ENCODE data around the gene PLA2G2A.
"Not testable (repeated sequence)": the region's sequence is repeated elsewhere in the genome, so short reads cannot be mapped to it uniquely, and the experiment has no call there.

The PLA2G2A gene

GRCh38 chr1:19979494-19979977, at the start of gene PLA2G2A:
PLA2G2A (minus strand) TSS chr1:19979618; CDS start chr1:19978773, 845 bp downstream.
- H3K27me3 Mint-ChIP-seq, result peaks cover 57% of the 10 kb centered on the region
- ATAC-seq (replicated peaks; ENCODE audit: extremely low read depth, poor library complexity, severe bottlenecking) (no peak), DNase-seq (ENCODE audit: low spot score in 2 of 2) (no peak)
- no peaks in the 10 kb centered on the region for H3K4me1 Mint-ChIP-seq
- no peaks in the 10 kb centered on the region for H3K9me3 Mint-ChIP-seq
- no peak within 1 kb of the TSS for H3K27ac Mint-ChIP-seq (ENCODE audit: low read depth)
- no peak within 1 kb of the TSS for H3K4me3 Mint-ChIP-seq
- no peaks in the 10 kb centered on the region for H3K36me3 Mint-ChIP-seq (ENCODE audit: insufficient read depth)

- Mint-ChIP-seq H3K36me3 (ENCODE audit: insufficient read depth) (no peaks in the 10 kb centered on the region), H3K27ac (ENCODE audit: low read depth) (no peak overlapping the region), H3K4me3 (no peak overlapping the region), H3K4me1 (no peaks in the 10 kb centered on the region), H3K27me3 (peaks cover 14% of the 10 kb centered on the region), H3K9me3 (peaks cover 11% of the 10 kb centered on the region)
- no peak for ATAC-seq (replicated peaks; ENCODE audit: extremely low read depth, poor library complexity, severe bottlenecking)
- no peak for DNase-seq (ENCODE audit: low spot score in 2 of 2)
Measured at GRCh38 chr1:20028726-20029125, 49.3 kb upstream of the PLA2G2A start.

- peaks cover 8% of the 10 kb centered on the region for H3K9me3 Mint-ChIP-seq
- ATAC-seq (replicated peaks; ENCODE audit: extremely low read depth, poor library complexity, severe bottlenecking) (no peak), DNase-seq (ENCODE audit: low spot score in 2 of 2) (no peak)
- no peaks in the 10 kb centered on the region for H3K36me3 Mint-ChIP-seq (ENCODE audit: insufficient read depth)
- H3K4me3 Mint-ChIP-seq, result no peak overlapping the region
- H3K27ac Mint-ChIP-seq (ENCODE audit: low read depth), result no peak overlapping the region
- no peaks in the 10 kb centered on the region for H3K4me1 Mint-ChIP-seq
- peaks cover 20% of the 10 kb centered on the region for H3K27me3 Mint-ChIP-seq
Measured at GRCh38 chr1:20028125-20028524, 48.7 kb upstream of the PLA2G2A start.

GRCh38 chr1:20017741-20018140, 38.3 kb upstream of the PLA2G2A start:
- no peak overlapping the region for H3K27ac Mint-ChIP-seq (ENCODE audit: low read depth)
- DNase-seq (ENCODE audit: low spot score in 2 of 2), result no peak
- H3K9me3 Mint-ChIP-seq, result peaks cover 11% of the 10 kb centered on the region
- ATAC-seq (replicated peaks; ENCODE audit: extremely low read depth, poor library complexity, severe bottlenecking), result no peak
- no peaks in the 10 kb centered on the region for H3K4me1 Mint-ChIP-seq
- H3K4me3 Mint-ChIP-seq, result no peak overlapping the region
- H3K27me3 Mint-ChIP-seq, result peaks cover 67% of the 10 kb centered on the region
- peaks cover 1% of the 10 kb centered on the region for H3K36me3 Mint-ChIP-seq (ENCODE audit: insufficient read depth)

- no peak for ATAC-seq (replicated peaks; ENCODE audit: extremely low read depth, poor library complexity, severe bottlenecking)
- Mint-ChIP-seq H3K27ac (ENCODE audit: low read depth) (no peak overlapping the region), H3K27me3 (peaks cover 64% of the 10 kb centered on the region), H3K4me1 (no peaks in the 10 kb centered on the region), H3K9me3 (peaks cover 11% of the 10 kb centered on the region), H3K4me3 (no peak overlapping the region), H3K36me3 (ENCODE audit: insufficient read depth) (peaks cover 1% of the 10 kb centered on the region)
- DNase-seq (ENCODE audit: low spot score in 2 of 2), result no peak
Measured at GRCh38 chr1:20014153-20014552, 34.7 kb upstream of the PLA2G2A start.

- Mint-ChIP-seq H3K27me3 (peaks cover 47% of the 10 kb centered on the region), H3K4me3 (no peak overlapping the region), H3K36me3 (ENCODE audit: insufficient read depth) (no peaks in the 10 kb centered on the region), H3K27ac (ENCODE audit: low read depth) (no peak overlapping the region), H3K9me3 (no peaks in the 10 kb centered on the region), H3K4me1 (no peaks in the 10 kb centered on the region)
- ATAC-seq (replicated peaks; ENCODE audit: extremely low read depth, poor library complexity, severe bottlenecking) (no peak), DNase-seq (ENCODE audit: low spot score in 2 of 2) (no peak)
Measured at GRCh38 chr1:20010016-20010415, 30.6 kb upstream of the PLA2G2A start.

- no peak overlapping the region for H3K27ac Mint-ChIP-seq (ENCODE audit: low read depth)
- no peaks in the 10 kb centered on the region for H3K4me1 Mint-ChIP-seq
- DNase-seq (ENCODE audit: low spot score in 2 of 2) (no peak), ATAC-seq (replicated peaks; ENCODE audit: extremely low read depth, poor library complexity, severe bottlenecking) (no peak)
- H3K27me3 Mint-ChIP-seq, result peaks cover 47% of the 10 kb centered on the region
- no peaks in the 10 kb centered on the region for H3K9me3 Mint-ChIP-seq
- H3K4me3 Mint-ChIP-seq, result no peak overlapping the region
- no peaks in the 10 kb centered on the region for H3K36me3 Mint-ChIP-seq (ENCODE audit: insufficient read depth)
Measured at GRCh38 chr1:20009212-20009611, 29.8 kb upstream of the PLA2G2A start.

- H3K36me3 Mint-ChIP-seq (ENCODE audit: insufficient read depth), result no peaks in the 10 kb centered on the region
- no peak overlapping the region for H3K4me3 Mint-ChIP-seq
- no peaks in the 10 kb centered on the region for H3K4me1 Mint-ChIP-seq
- ATAC-seq (replicated peaks; ENCODE audit: extremely low read depth, poor library complexity, severe bottlenecking) (no peak), DNase-seq (ENCODE audit: low spot score in 2 of 2) (no peak)
- H3K9me3 Mint-ChIP-seq, result peaks cover 4% of the 10 kb centered on the region
- no peak overlapping the region for H3K27ac Mint-ChIP-seq (ENCODE audit: low read depth)
- H3K27me3 Mint-ChIP-seq, result peaks cover 47% of the 10 kb centered on the region
Measured at GRCh38 chr1:20008391-20008841, 29.0 kb upstream of the PLA2G2A start.

GRCh38 chr1:19998823-19999222, 19.4 kb upstream of the PLA2G2A start:
- not testable (repeated sequence) for H3K4me3 Mint-ChIP-seq; DNase-seq (ENCODE audit: low spot score in 2 of 2); ATAC-seq (replicated peaks; ENCODE audit: extremely low read depth, poor library complexity, severe bottlenecking); H3K9me3 Mint-ChIP-seq; H3K36me3 Mint-ChIP-seq (ENCODE audit: insufficient read depth); H3K4me1 Mint-ChIP-seq; H3K27ac Mint-ChIP-seq (ENCODE audit: low read depth)
- peaks cover 84% of the 10 kb centered on the region for H3K27me3 Mint-ChIP-seq

- ATAC-seq (replicated peaks; ENCODE audit: extremely low read depth, poor library complexity, severe bottlenecking) (no peak), DNase-seq (ENCODE audit: low spot score in 2 of 2) (no peak)
- H3K4me3 Mint-ChIP-seq, result no peak overlapping the region
- H3K27ac Mint-ChIP-seq (ENCODE audit: low read depth), result no peak overlapping the region
- H3K27me3 Mint-ChIP-seq, result peaks cover 88% of the 10 kb centered on the region
- H3K9me3 Mint-ChIP-seq, result no peaks in the 10 kb centered on the region
- H3K36me3 Mint-ChIP-seq (ENCODE audit: insufficient read depth), result no peaks in the 10 kb centered on the region
- no peaks in the 10 kb centered on the region for H3K4me1 Mint-ChIP-seq
Measured at GRCh38 chr1:19990689-19991088, 11.3 kb upstream of the PLA2G2A start.

- H3K9me3 Mint-ChIP-seq; ATAC-seq (replicated peaks; ENCODE audit: extremely low read depth, poor library complexity, severe bottlenecking); H3K36me3 Mint-ChIP-seq (ENCODE audit: insufficient read depth); H3K4me1 Mint-ChIP-seq; H3K27ac Mint-ChIP-seq (ENCODE audit: low read depth); H3K4me3 Mint-ChIP-seq; DNase-seq (ENCODE audit: low spot score in 2 of 2): not testable (repeated sequence)
- H3K27me3 Mint-ChIP-seq, result peaks cover 86% of the 10 kb centered on the region
Measured at GRCh38 chr1:19990182-19990582, 10.8 kb upstream of the PLA2G2A start.

GRCh38 chr1:19988267-19989006, 9.0 kb upstream of the PLA2G2A start:
- ATAC-seq (replicated peaks; ENCODE audit: extremely low read depth, poor library complexity, severe bottlenecking), result no peak
- Mint-ChIP-seq H3K4me3 (no peak overlapping the region), H3K36me3 (ENCODE audit: insufficient read depth) (no peaks in the 10 kb centered on the region), H3K27ac (ENCODE audit: low read depth) (no peak overlapping the region), H3K4me1 (no peaks in the 10 kb centered on the region), H3K27me3 (peaks cover 68% of the 10 kb centered on the region), H3K9me3 (no peaks in the 10 kb centered on the region)
- DNase-seq (ENCODE audit: low spot score in 2 of 2), result no peak

- Mint-ChIP-seq H3K4me3 (no peak overlapping the region), H3K27me3 (peaks cover 61% of the 10 kb centered on the region), H3K36me3 (ENCODE audit: insufficient read depth) (no peaks in the 10 kb centered on the region), H3K27ac (ENCODE audit: low read depth) (no peak overlapping the region), H3K4me1 (no peaks in the 10 kb centered on the region), H3K9me3 (no peaks in the 10 kb centered on the region)
- ATAC-seq (replicated peaks; ENCODE audit: extremely low read depth, poor library complexity, severe bottlenecking), result no peak
- DNase-seq (ENCODE audit: low spot score in 2 of 2), result no peak
Measured at GRCh38 chr1:19987719-19988118, 8.3 kb upstream of the PLA2G2A start.
